Measurements from ENCODE around the gene EMSY. TPM values are rescaled to one million over a fixed set of nuclear protein-coding genes. Genes with fewer than 3 reads are reported as not detected.

The EMSY gene
- total and polyA plus RNA-seq, 2 of the 13 experiments (the other 11 are each of a cell fraction or from before 2014, with no cell fraction given) = 11.6 to 18.5 TPM

- no peak for TF ChIP-seq KIAA2018 (CRISPR knock-in tag; IDR thresholded peaks at IDR 0.05; ENCODE audit: borderline replicate concordance)
- no peak for TF ChIP-seq ZNF275 (CRISPR knock-in tag; IDR thresholded peaks at IDR 0.05; ENCODE audit: borderline replicate concordance)
- no peak for TF ChIP-seq CHD2 (IDR thresholded peaks at IDR 0.05; ENCODE audit: low read depth, low read length)
- no peak for TF ChIP-seq ZNF34 (CRISPR knock-in tag; IDR thresholded peaks at IDR 0.05; ENCODE audit: borderline replicate concordance)
- TF ChIP-seq ZNF841 (CRISPR knock-in tag; IDR thresholded peaks at IDR 0.05; ENCODE audit: borderline replicate concordance) = 0 out of 2 replicates have a peak, but pooled peaks have one; percentile 14
- TF ChIP-seq ATM (IDR thresholded peaks at IDR 0.05; ENCODE audit: borderline replicate concordance) = no peak
- TF ChIP-seq KDM5A (IDR thresholded peaks at IDR 0.05; ENCODE audit: borderline replicate concordance, low read length) = no peak; the same call in 1 of the 2 replicates
- no peak for TF ChIP-seq ISX (CRISPR knock-in tag; conservative IDR thresholded peaks at IDR 0.05)
- no peak; the same call in 1 of the 2 replicates for TF ChIP-seq SP4 (CRISPR knock-in tag; IDR thresholded peaks at IDR 0.05)
- 0 out of 2 replicates have a peak, but pooled peaks have one; percentile 55 for TF ChIP-seq MXD1 (CRISPR knock-in tag; IDR thresholded peaks at IDR 0.05)
- no peak; the same call in 1 of the 2 replicates for TF ChIP-seq SIX4 (CRISPR knock-in tag; IDR thresholded peaks at IDR 0.05)
- TF ChIP-seq RARA (CRISPR knock-in tag; IDR thresholded peaks at IDR 0.05) = peak; percentile 57
- no peak for TF ChIP-seq PREB (CRISPR knock-in tag; IDR thresholded peaks at IDR 0.05)
- no peak; the same call in 1 of the 2 replicates for TF ChIP-seq SMAD1 (CRISPR knock-in tag; IDR thresholded peaks at IDR 0.05; ENCODE audit: borderline replicate concordance, low read depth)
- TF ChIP-seq ESRRA (CRISPR knock-in tag; IDR thresholded peaks at IDR 0.05; ENCODE audit: low read depth) = peak; percentile 75
- TF ChIP-seq ZNF768 (CRISPR knock-in tag; IDR thresholded peaks at IDR 0.05) = no peak
- TF ChIP-seq NR2C2 (CRISPR knock-in tag; IDR thresholded peaks at IDR 0.05; ENCODE audit: borderline replicate concordance) = peak; percentile 88
- TF ChIP-seq SOX6 (IDR thresholded peaks at IDR 0.05) = no peak
- peak; percentile 71 for TF ChIP-seq SOX6 (CRISPR knock-in tag; IDR thresholded peaks at IDR 0.05)
Measured at GRCh38 chr11:76444384-76445120, at the start of gene EMSY (continued).
